ENCODE data around the gene PXMP4.

Gene PXMP4

DNA sequence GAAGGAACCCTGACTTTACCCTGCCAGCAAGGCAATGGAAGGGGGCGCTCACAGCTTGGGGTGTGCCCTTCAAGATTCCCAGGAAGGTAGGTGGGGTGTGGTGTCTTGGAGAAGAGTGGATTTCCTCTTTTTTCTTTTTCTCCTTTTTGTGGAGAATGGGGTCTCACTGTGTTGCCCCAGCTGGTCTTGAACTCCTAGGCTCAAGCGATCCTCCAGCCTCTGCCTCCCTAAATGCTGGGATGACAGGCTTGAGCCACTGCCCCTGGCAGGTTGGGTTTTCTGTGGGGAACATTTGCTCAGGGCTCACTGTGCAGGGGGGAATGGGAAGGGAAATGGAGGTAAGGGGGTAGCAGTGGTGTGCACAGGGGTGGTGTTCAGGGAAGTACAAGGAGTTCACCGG, 7.7 kb upstream of the PXMP4 start:
- in situ Hi-C loops (cut with MboI; ENCODE audit: low sequenced_read_pairs, unreplicated experiment): no loop called here
- no peak for DNase-seq (ENCODE audit: low spot score)
- TF ChIP-seq, protein P1, sequence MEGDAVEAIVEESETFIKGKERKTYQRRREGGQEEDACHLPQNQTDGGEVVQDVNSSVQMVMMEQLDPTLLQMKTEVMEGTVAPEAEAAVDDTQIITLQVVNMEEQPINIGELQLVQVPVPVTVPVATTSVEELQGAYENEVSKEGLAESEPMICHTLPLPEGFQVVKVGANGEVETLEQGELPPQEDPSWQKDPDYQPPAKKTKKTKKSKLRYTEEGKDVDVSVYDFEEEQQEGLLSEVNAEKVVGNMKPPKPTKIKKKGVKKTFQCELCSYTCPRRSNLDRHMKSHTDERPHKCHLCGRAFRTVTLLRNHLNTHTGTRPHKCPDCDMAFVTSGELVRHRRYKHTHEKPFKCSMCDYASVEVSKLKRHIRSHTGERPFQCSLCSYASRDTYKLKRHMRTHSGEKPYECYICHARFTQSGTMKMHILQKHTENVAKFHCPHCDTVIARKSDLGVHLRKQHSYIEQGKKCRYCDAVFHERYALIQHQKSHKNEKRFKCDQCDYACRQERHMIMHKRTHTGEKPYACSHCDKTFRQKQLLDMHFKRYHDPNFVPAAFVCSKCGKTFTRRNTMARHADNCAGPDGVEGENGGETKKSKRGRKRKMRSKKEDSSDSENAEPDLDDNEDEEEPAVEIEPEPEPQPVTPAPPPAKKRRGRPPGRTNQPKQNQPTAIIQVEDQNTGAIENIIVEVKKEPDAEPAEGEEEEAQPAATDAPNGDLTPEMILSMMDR (IDR thresholded peaks at IDR 0.05; ENCODE audit: borderline replicate concordance, control extremely low read depth, extremely low read depth, insufficient read depth, missing control alignments): no peak

GRCh38 chr20:33727115-33727479, 7.0 kb upstream of the PXMP4 start:
- no peak for DNase-seq (ENCODE audit: low spot score)

DNA sequence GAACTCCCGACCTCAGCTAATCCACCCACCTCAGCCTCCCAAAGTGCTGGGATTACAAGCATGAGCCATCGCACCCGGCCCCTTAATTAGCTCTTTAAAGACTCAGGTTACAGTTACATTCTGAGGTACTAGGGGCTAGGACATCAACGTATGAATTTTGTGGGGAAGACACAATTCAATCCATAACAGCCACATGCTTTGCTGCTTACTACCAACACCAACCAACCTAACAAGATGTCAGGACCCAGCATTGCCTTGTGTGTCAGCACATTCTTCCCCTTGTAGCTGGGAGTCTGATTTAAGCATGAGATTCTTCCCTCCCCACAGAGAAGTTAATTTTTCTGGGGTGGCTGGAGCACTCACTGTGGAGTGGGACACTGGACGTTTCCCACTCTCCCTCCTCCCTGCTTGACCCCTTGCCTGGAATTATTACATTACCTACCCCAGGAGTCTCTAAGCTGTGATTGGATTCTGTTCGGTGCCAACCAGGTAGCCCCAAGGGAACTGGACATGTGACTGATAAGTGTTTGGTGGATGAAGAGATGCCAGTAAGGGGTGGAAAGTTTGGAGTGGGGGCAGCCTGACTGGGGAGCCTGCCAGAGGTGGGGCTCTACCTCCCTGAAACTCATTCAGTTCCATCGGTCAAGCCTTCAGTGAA, 5.6 kb upstream of the PXMP4 start:
- in situ Hi-C loops (cut with MboI; ENCODE audit: low sequenced_read_pairs, unreplicated experiment): no loop called here
- TF ChIP-seq, protein P1 (IDR thresholded peaks at IDR 0.05; ENCODE audit: borderline replicate concordance, control extremely low read depth, extremely low read depth, insufficient read depth, missing control alignments): no peak
- no peak for DNase-seq (ENCODE audit: low spot score)

More at GRCh38 chr20:33727115-33727479, 7.0 kb upstream of the PXMP4 start:
- in situ Hi-C loops (cut with MboI; ENCODE audit: low sequenced_read_pairs, unreplicated experiment): no loop called here
- TF ChIP-seq, protein P1 (IDR thresholded peaks at IDR 0.05; ENCODE audit: borderline replicate concordance, control extremely low read depth, extremely low read depth, insufficient read depth, missing control alignments): no peak

GRCh38 chr20:33724439-33725094, 4.5 kb upstream of the PXMP4 start:
- no peak for DNase-seq (ENCODE audit: low spot score)
- TF ChIP-seq, protein P1 (IDR thresholded peaks at IDR 0.05; ENCODE audit: borderline replicate concordance, control extremely low read depth, extremely low read depth, insufficient read depth, missing control alignments): no peak
- in situ Hi-C loops (cut with MboI; ENCODE audit: low sequenced_read_pairs, unreplicated experiment): no loop called here

DNA sequence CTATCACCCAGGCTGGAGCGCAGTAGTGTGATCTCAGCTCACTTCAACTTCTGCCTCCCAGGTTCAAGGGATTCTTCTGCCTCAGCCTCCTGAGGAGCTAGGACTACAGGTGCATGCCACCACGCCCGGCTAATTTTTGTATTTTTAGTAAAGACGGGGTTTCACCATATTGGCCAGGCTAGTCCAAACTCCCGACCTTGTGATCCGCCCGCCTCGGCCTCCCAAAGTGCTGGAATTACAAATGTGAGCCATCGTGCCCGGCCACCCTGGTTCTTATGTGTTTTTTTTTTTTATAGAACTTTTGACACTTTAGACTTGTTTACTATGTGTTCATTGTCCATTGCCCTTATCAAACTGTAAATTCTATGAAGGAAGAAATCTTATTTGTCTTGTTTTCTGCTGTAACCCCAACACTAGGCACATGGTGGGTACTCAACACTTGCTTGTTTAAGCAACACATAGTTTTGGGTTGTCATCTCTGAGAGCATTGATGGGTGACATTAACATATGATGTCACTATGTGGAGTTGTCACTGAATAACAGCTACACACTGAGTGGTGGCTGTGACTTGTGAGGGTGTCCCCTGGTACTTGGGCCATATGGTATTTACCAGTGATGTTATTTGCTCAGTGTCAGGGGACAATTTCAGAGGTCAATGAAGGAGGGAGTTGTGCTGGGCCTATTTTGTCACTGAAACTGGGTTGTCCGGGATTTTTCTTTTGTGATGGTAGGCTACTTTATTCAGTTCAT, 1.5 kb upstream of the PXMP4 start:
- no peak for DNase-seq (ENCODE audit: low spot score)
- in situ Hi-C loops (cut with MboI; ENCODE audit: low sequenced_read_pairs, unreplicated experiment): no loop called here
- TF ChIP-seq, protein P1 (IDR thresholded peaks at IDR 0.05; ENCODE audit: borderline replicate concordance, control extremely low read depth, extremely low read depth, insufficient read depth, missing control alignments): no peak

GRCh38 chr20:33719277-33719988, 677 bp downstream of the PXMP4 start:
- no peak for DNase-seq (ENCODE audit: low spot score)
- in situ Hi-C loops (cut with MboI; ENCODE audit: low sequenced_read_pairs, unreplicated experiment): no loop called here
- TF ChIP-seq, protein P1 (IDR thresholded peaks at IDR 0.05; ENCODE audit: borderline replicate concordance, control extremely low read depth, extremely low read depth, insufficient read depth, missing control alignments): no peak
